SK-N-SH treated with all-trans-retinoic acid at 6 μM for 48 hours (cell line): ENCODE data around the gene PYGM.

Experiments used
- ARNTL ChIP-seq: fragments of 450-650 bp; formaldehyde crosslinking; IDR thresholded peaks from 2 replicates; pipeline ENCODE4 v1.5.0; 2020; ENCODE audit warnings: low read depth, mild to moderate bottlenecking, moderate library complexity, borderline replicate concordance
- PATZ1 ChIP-seq: fragments of 250-450 bp; sonication (Bioruptor Pico); IDR thresholded peaks from 2 replicates; pipeline ENCODE4 v1.8.0; 2020; ENCODE audit warnings: mild to moderate bottlenecking, moderate library complexity, borderline replicate concordance
- PPARA ChIP-seq: fragments of 250-450 bp; sonication (Bioruptor Pico); IDR thresholded peaks from 2 replicates; pipeline ENCODE4 v1.5.0; 2020; ENCODE audit warnings: mild to moderate bottlenecking, borderline replicate concordance
- TSHZ2 ChIP-seq: fragments of 250-450 bp; sonication (Bioruptor Pico); IDR thresholded peaks from 2 replicates; pipeline ENCODE4 v1.5.0; 2020; ENCODE audit warnings: mild to moderate bottlenecking, moderate library complexity
- ZC3H10 ChIP-seq: fragments of 250-450 bp; sonication (Bioruptor Pico); IDR thresholded peaks from 2 replicates; pipeline ENCODE4 v1.5.1; 2021; ENCODE audit warnings: mild to moderate bottlenecking, moderate library complexity
- ZFP3 ChIP-seq: fragments of 250-450 bp; sonication (Bioruptor Pico); IDR thresholded peaks from 2 replicates; pipeline ENCODE4 v1.5.0; 2020; ENCODE audit warnings: mild to moderate bottlenecking, moderate library complexity
- ZNF70 ChIP-seq: fragments of 450-650 bp; formaldehyde crosslinking; IDR thresholded peaks from 2 replicates; pipeline ENCODE4 v1.5.0; 2020; ENCODE audit warnings: mild to moderate bottlenecking, moderate library complexity

- TF ChIP-seq ZFP3 (CRISPR knock-in tag) (no peak), PATZ1 (CRISPR knock-in tag) (no peak), ZC3H10 (CRISPR knock-in tag) (no peak), ZNF70 (CRISPR knock-in tag) (peak; percentile 23; the same call in 1 of the 2 replicates), ARNTL (CRISPR knock-in tag) (no peak), PPARA (CRISPR knock-in tag) (no peak), TSHZ2 (CRISPR knock-in tag) (no peak)
Measured at GRCh38 chr11:64778473-64779298, 18.9 kb upstream of the PYGM start, which contains the start of gene SF1.
